Body of pancreas (tissue), 4 donors: Measurements from ENCODE around the gene DNAI1. TPM values are rescaled to one million over a fixed set of nuclear protein-coding genes. Genes with fewer than 3 reads are reported as not detected.

Source experiments
- ATAC-seq: fragments of 150-250 bp; one replicate; pipeline ENCODE4 v1.9.1; 2016
- DNase-seq, 4 donors: peaks; one replicate each; pipeline ENCODE4 v3.0.0-alpha.2; 2019
- H3K27ac ChIP-seq, 4 donors: fragments of 200-600 bp; sonication (generic); 1 replicate in 3 of 4; 2 replicates in 1 of 4; pipeline versions ENCODE4 v1.5.1 to v1.6.1; 2016 to 2019; ENCODE audit warnings: mild to moderate bottlenecking in 1 of 4, mixed read lengths in 1 of 4, moderate library complexity in 1 of 4
- H3K27me3 ChIP-seq, 2 donors: fragments of 200-600 bp; sonication (generic); one replicate each; pipeline ENCODE4 v1.6.0; 2016; ENCODE audit warnings: mild to moderate bottlenecking in 1 of 2
- H3K36me3 ChIP-seq, 2 donors: fragments of 200-600 bp; sonication (generic); replicated peaks in 1 of 2; 2 replicates each; pipeline ENCODE4 v1.5.1; 2016; ENCODE audit warnings: low read depth in 2 of 2; ENCODE audit not compliant: insufficient read depth in 1 of 2
- H3K4me1 ChIP-seq: fragments of 200-600 bp; sonication (generic); one replicate; pipeline ENCODE4 v1.6.0; 2016
- H3K4me3 ChIP-seq, 2 donors: fragments of 200-600 bp; sonication (generic); 1 replicate in 1 of 2; 2 replicates in 1 of 2; pipeline ENCODE4 v1.5.1; 2016 to 2019
- H3K9me3 ChIP-seq, 3 donors: fragments of 200-600 bp; sonication (generic); 1 replicate in 2 of 3; 2 replicates in 1 of 3; pipeline ENCODE4 v1.5.1; 2016
- CTCF ChIP-seq, 7 experiments: fragments of 450-650 bp in 4 of 7; fragments of 200-600 bp in 3 of 7; sonication (generic) in 3 of 7; IDR thresholded peaks; one replicate each; pipeline ENCODE4 v1.5.1; 2016 to 2019; ENCODE audit warnings: antibody characterized with exemption in 7 of 7
- POLR2A ChIP-seq, 3 donors: fragments of 450-650 bp; IDR thresholded peaks; one replicate each; pipeline ENCODE4 v1.6.1; 2016; ENCODE audit warnings: antibody characterized with exemption in 3 of 3, mild to moderate bottlenecking in 2 of 3
- WGBS, 2 donors: methylation state at CpG; one replicate each; pipeline ENCODE4 v1.1.5; 2017; 5-methylcytosine and 5-hydroxymethylcytosine counted together
- intact Hi-C: fragments of 100-400 bp; cut with DNase I; formaldehyde crosslinking; loops from one replicate; pipeline ENCODE4 v1.15.1; 2023
- total RNA-seq, 2 donors: library from RNA; depleted of rRNA; stranded (reverse); fragments of >200 nt; gene quantifications; one replicate each; pipeline ENCODE4 v1.1.0, GENCODE V29; 2016

DNAI1 gene
- total RNA-seq, 2 donors from 2014 or later, result 0.99 to 2.1 TPM

- Histone ChIP-seq H3K27me3 (no peaks in the 10 kb centered on the region), H3K4me1 (peaks cover 7% of the 10 kb centered on the region), H3K36me3 (no peaks in the 10 kb centered on the region), H3K9me3 (no peaks in the 10 kb centered on the region), H3K4me3 (no peak overlapping the region), H3K27ac (no peak overlapping the region)
- intact Hi-C loops, result no loop called here
- DNase-seq (no peak), ATAC-seq (no peak)
- TF ChIP-seq POLR2A (IDR thresholded peaks at IDR 0.05) (no peak), CTCF (IDR thresholded peaks at IDR 0.05) (no peak)
Observed at GRCh38 chr9:34440017-34440416, 18.6 kb upstream of the DNAI1 start.

- intact Hi-C loops, result no loop called here
- H3K9me3 ChIP-seq, result no peaks in the 10 kb centered on the region
- no peaks in the 10 kb centered on the region for H3K27me3 ChIP-seq
- no peak overlapping the region for H3K4me3 ChIP-seq
- H3K4me1 ChIP-seq, result peaks cover 7% of the 10 kb centered on the region
- TF ChIP-seq POLR2A (IDR thresholded peaks at IDR 0.05), result no peak
- no peak for TF ChIP-seq CTCF (IDR thresholded peaks at IDR 0.05)
- ATAC-seq (no peak), DNase-seq (no peak)
- 89 to 90% methylated on average over 1 of the region's 1 CpG for WGBS, 2 donors
- H3K36me3 ChIP-seq, result no peaks in the 10 kb centered on the region
- H3K27ac ChIP-seq, result no peak overlapping the region
Observed at GRCh38 chr9:34442770-34443169, 15.8 kb upstream of the DNAI1 start.

- H3K4me1 ChIP-seq, result peaks cover 7% of the 10 kb centered on the region
- intact Hi-C loops, result no loop called here
- H3K27me3 ChIP-seq, result no peaks in the 10 kb centered on the region
- ATAC-seq, result no peak
- H3K36me3 ChIP-seq, result no peaks in the 10 kb centered on the region
- no peak for TF ChIP-seq CTCF (IDR thresholded peaks at IDR 0.05)
- no peak for TF ChIP-seq POLR2A (IDR thresholded peaks at IDR 0.05)
- H3K4me3 ChIP-seq, result no peak overlapping the region
- WGBS, 2 donors, result 56 to 64% methylated on average over 2 of the region's 2 CpGs
- H3K27ac ChIP-seq, result no peak overlapping the region
- H3K9me3 ChIP-seq, result no peaks in the 10 kb centered on the region
- no peak for DNase-seq
Observed at GRCh38 chr9:34443533-34443932, 15.1 kb upstream of the DNAI1 start.

- Histone ChIP-seq H3K36me3 (no peaks in the 10 kb centered on the region), H3K27me3 (no peaks in the 10 kb centered on the region), H3K9me3 (no peaks in the 10 kb centered on the region), H3K27ac (no peak overlapping the region), H3K4me1 (peaks cover 7% of the 10 kb centered on the region), H3K4me3 (no peak overlapping the region)
- ATAC-seq (no peak), DNase-seq (no peak)
- intact Hi-C loops, result no loop called here
- TF ChIP-seq CTCF (IDR thresholded peaks at IDR 0.05) (no peak), POLR2A (IDR thresholded peaks at IDR 0.05) (no peak)
Observed at GRCh38 chr9:34443976-34444375, 14.6 kb upstream of the DNAI1 start.

GRCh38 chr9:34446468-34446891 is 12.1 kb upstream of the DNAI1 start:
- Histone ChIP-seq H3K27me3 (no peaks in the 10 kb centered on the region), H3K36me3 (no peaks in the 10 kb centered on the region), H3K4me1 (peaks cover 7% of the 10 kb centered on the region), H3K27ac (no peak overlapping the region), H3K9me3 (no peaks in the 10 kb centered on the region), H3K4me3 (no peak overlapping the region)
- no peak for DNase-seq
- TF ChIP-seq CTCF (IDR thresholded peaks at IDR 0.05) (no peak), POLR2A (IDR thresholded peaks at IDR 0.05) (no peak)
- intact Hi-C loops, result no loop called here
- ATAC-seq, result no peak
